ENCODE measurements around the gene PALLD.

Gene PALLD

DNA sequence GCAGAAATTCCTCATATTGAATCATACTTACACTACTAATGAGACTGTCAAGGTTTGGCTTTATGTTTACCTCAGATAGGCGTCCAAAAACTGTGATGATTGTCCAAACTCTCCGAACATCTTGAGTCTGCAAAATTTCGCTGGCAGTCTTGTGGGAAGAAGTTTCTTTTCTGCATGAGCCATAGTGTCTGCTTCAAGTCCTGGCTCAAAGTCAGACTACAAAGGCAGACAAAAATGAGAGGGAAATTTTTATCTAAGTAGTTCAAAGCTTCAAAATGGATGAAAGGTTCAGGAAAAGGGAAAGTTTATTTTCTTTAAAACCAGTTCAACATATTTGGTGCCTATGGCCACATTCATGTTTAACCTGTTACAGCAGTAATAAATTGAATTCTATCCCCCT, 40.7 kb downstream of the PALLD start:
- no peak for DNase-seq (ENCODE audit: low read depth in 1 of 2, low spot score in 1 of 2)
- TF ChIP-seq JUND (IDR thresholded peaks at IDR 0.05; ENCODE audit: low read depth): no peak
- in situ Hi-C loops (cut with HindIII; ENCODE audit: low pct_unique_long_range_greater_than_20kb, low sequenced_read_pairs): no loop called here

DNA sequence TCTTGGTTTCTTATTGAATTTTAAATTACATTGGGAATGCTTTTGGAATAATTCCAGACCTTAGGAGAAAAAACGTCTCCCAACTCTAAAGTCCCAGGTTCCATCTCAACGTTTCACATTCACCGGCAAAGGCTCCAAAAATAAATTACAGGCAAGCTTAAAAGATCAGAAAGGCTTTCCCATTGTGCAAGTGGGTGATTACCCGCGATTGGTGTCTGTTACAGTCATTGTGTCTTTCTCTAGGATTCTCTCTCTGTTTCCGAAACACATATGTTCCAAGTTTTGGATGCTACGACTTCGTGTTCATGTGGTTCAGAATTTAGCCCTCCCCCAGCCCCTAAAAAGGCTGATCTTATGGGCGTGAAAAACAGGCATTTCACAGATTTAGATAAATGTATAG, 41.8 kb downstream of the PALLD start:
- in situ Hi-C loops (cut with HindIII; ENCODE audit: low pct_unique_long_range_greater_than_20kb, low sequenced_read_pairs): no loop called here
- TF ChIP-seq JUND (IDR thresholded peaks at IDR 0.05; ENCODE audit: low read depth): no peak
- no peak for DNase-seq (ENCODE audit: low read depth in 1 of 2, low spot score in 1 of 2)

DNA sequence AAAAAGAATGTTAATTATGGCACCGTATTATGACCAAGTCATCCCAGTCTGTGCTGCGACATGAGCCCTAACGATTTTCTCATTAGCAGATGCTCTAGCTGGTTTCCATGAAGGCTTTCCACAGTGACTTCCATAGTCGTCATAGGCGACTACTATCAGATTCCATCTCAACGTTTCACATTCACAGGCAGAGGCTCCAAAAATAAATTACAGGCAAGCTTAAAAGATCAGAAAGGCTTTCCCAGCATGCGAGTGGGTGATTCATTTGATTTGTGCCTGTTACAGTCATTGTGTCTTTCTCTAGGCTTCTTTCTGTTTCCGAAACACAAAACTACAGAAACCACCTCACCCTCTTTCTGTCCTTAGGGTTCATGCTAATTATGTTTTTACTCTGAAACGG, 43.2 kb downstream of the PALLD start:
- DNase-seq (ENCODE audit: low read depth in 1 of 2, low spot score in 1 of 2): no peak
- no peak for TF ChIP-seq JUND (IDR thresholded peaks at IDR 0.05; ENCODE audit: low read depth)
- in situ Hi-C loops (cut with HindIII; ENCODE audit: low pct_unique_long_range_greater_than_20kb, low sequenced_read_pairs): no loop called here

DNA sequence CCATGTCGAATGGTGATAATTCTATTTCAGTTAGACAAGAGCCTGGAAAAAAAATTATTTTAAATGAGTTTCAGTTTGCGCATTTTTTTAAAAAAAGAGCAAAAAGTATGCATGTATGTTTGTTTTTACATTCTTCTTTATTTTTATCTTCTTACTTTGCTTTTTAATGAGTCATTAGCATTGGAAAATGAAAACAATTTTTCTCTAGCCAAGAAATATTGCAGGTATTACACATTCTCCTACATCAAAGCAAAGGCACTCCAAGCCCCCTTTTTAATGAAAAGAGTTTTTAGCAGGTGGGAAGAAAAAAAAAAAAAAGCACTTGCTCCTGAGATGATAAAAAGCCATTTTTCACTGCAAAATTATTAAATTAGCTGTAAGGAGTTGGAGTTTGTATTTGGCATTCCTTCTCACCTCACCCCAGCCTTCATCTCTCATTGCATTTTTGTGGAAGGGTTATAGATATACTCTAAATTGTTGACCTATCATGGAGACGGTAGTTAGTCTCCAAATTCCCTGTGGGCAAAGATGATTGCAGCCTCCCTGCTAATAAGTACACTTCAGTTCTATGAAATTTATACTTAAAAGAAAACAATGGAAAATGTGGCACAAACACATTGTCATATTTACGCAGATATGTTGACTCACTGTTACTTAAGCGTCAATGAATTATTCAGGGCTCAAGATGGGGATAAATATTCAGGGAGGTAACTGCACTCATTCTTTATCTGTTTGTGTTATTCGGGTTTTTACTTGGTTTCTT, 43.8 kb downstream of the PALLD start:
- DNase-seq (ENCODE audit: low read depth in 1 of 2, low spot score in 1 of 2): no peak
- no peak for TF ChIP-seq JUND (IDR thresholded peaks at IDR 0.05; ENCODE audit: low read depth)
- in situ Hi-C loops (cut with HindIII; ENCODE audit: low pct_unique_long_range_greater_than_20kb, low sequenced_read_pairs): no loop called here

DNA sequence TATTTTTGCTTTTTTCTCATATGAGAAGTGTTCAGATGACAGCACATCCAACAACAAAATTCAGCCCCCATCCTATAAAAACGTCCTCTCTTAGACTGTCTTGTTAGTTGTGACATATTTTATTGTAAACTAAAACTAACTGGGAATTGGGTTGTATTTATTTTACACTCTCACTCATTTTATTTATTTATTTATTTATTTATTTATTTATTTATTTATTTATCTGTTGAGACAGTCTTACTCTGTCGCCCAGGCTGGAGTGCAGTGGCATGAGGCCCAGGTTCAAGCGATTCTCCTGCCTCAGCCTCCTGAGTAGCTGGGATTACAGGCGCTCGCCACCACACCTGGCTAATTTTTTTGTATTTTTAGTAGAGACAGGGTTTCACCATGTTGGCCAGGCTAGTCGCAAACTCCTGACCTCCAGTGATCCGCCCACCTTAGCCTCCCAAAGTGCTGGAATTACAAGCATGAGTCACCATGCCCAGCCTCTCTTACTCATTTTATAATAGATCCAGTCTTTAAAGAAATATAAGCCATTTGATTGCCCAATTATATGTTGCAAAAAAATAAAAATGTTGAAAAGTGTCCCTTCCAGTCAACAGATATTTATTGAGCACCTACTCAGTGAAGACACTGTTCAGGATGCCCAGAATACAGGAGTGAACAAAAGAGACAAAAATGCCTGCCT, 44.6 kb downstream of the PALLD start:
- no peak for TF ChIP-seq JUND (IDR thresholded peaks at IDR 0.05; ENCODE audit: low read depth)
- DNase-seq (ENCODE audit: low read depth in 1 of 2, low spot score in 1 of 2): no peak
- in situ Hi-C loops (cut with HindIII; ENCODE audit: low pct_unique_long_range_greater_than_20kb, low sequenced_read_pairs): no loop called here

GRCh38 chr4:168549143-168549542, 52.3 kb downstream of the PALLD start:
- DNase-seq (ENCODE audit: low read depth in 1 of 2, low spot score in 1 of 2): no peak
- in situ Hi-C loops (cut with HindIII; ENCODE audit: low pct_unique_long_range_greater_than_20kb, low sequenced_read_pairs): no loop called here
- TF ChIP-seq JUND (IDR thresholded peaks at IDR 0.05; ENCODE audit: low read depth): no peak

DNA sequence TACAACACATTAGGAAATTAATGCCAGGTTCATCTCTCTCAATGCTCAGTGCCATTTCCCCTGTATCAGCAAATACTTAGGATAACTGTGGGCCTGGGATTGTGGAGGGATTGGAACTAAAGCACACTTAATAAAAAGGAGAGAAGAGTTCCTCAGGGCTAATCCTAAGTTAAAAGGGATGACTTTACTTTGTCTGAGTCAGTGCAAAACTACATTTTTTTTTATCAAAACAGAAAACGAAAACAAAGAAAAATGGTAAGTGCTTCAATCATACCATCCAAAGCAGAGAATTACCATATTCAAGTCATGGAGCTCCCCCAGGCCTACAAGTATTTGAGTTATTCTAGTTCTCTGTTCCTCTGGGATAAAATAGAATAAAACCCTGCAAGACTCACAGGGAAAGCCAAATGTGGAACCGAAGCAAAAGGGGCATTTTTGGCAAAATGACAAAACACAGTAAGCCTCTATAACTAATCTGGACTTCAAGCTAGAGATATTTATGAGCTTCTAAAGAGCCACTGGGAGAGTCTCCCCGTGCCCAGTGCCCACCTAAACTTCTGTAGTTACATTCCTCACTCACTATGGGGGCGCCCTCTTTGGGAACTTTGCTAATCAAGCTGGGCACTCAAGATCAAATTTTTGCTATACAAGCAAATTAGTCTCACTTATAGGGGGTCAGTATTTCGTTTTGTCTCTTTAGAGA, 53.4 kb downstream of the PALLD start:
- no peak for DNase-seq (ENCODE audit: low read depth in 1 of 2, low spot score in 1 of 2)
- no peak for TF ChIP-seq JUND (IDR thresholded peaks at IDR 0.05; ENCODE audit: low read depth)
- in situ Hi-C loops (cut with HindIII; ENCODE audit: low pct_unique_long_range_greater_than_20kb, low sequenced_read_pairs): no loop called here

- no peak for DNase-seq (ENCODE audit: low read depth in 1 of 2, low spot score in 1 of 2)
- no peak for TF ChIP-seq JUND (IDR thresholded peaks at IDR 0.05; ENCODE audit: low read depth)
- in situ Hi-C loops (cut with HindIII; ENCODE audit: low pct_unique_long_range_greater_than_20kb, low sequenced_read_pairs): no loop called here
These were observed 54.4 kb downstream of the PALLD start for GRCh38 chr4:168551211-168551610.

- in situ Hi-C loops (cut with HindIII; ENCODE audit: low pct_unique_long_range_greater_than_20kb, low sequenced_read_pairs): no loop called here
- TF ChIP-seq JUND (IDR thresholded peaks at IDR 0.05; ENCODE audit: low read depth): no peak
- DNase-seq (ENCODE audit: low read depth in 1 of 2, low spot score in 1 of 2): peak in 1 of 2 experiments; percentile 49
These were observed 55.3 kb downstream of the PALLD start for GRCh38 chr4:168551945-168552695.

DNA sequence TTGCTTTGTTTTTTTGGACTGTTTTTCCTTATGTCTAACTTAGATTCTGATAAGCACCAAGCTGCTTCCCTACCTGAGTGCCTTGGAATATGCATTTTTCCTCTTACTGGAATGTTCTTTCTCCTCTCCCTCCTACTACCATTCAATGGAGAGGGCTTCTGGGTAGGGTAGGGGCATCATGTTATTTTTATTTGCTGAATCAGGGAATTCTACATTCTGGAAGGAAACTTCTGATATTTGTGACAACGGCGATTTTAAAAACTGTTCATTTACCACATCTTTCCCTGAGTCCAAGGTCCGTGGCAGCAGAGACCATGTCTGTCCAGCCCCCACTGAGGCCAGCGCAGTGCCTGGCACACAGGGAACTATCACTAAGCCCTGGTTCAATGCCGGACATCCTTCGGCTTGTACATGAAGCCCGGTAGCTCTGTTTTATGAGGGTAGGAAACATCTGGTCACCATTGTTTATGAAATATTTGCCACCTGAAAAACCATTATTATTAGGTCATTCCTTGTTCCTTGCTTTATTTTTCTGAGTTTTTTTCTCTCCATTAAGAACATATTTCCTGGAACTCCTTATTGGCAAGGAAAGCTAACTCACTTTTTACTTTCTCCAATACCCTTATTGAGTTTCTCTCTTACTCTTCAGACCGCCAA, 57.0 kb downstream of the PALLD start:
- in situ Hi-C loops (cut with HindIII; ENCODE audit: low pct_unique_long_range_greater_than_20kb, low sequenced_read_pairs): no loop called here

DNA sequence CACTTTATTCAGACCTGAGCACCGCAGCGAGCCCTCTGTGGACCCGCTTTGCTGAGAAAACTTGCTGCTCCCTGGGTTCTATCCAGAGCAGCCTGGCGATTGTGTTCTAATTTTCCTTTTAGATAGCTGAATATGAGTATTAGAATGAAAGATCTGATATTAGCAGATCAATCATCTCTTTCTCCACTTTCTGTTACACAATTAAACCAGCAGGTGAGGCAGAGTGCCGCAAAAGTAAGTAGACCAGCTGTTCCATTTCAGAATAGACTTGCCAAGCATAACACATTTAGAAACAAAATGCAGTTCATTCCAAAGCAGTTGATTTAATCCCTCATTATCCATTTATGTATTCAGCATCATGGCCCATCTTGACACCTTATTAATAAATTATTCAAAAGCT, 58.6 kb downstream of the PALLD start:
- no peak for TF ChIP-seq JUND (IDR thresholded peaks at IDR 0.05; ENCODE audit: low read depth)
- no peak for DNase-seq (ENCODE audit: low read depth in 1 of 2, low spot score in 1 of 2)
- in situ Hi-C loops (cut with HindIII; ENCODE audit: low pct_unique_long_range_greater_than_20kb, low sequenced_read_pairs): no loop called here

More for the DNA sequence above, 57.0 kb downstream of the PALLD start:
- DNase-seq (ENCODE audit: low read depth in 1 of 2, low spot score in 1 of 2): no peak
- no peak for TF ChIP-seq JUND (IDR thresholded peaks at IDR 0.05; ENCODE audit: low read depth)

GRCh38 chr4:168557658-168558057, 60.8 kb downstream of the PALLD start:
- in situ Hi-C loops (cut with HindIII; ENCODE audit: low pct_unique_long_range_greater_than_20kb, low sequenced_read_pairs): no loop called here
- DNase-seq (ENCODE audit: low read depth in 1 of 2, low spot score in 1 of 2): no peak
- no peak for TF ChIP-seq JUND (IDR thresholded peaks at IDR 0.05; ENCODE audit: low read depth)
